GM18499 (cell line): ENCODE results near the gene M1AP.

ENCODE experiments used
- ATAC-seq: cut with Tn5 transposase; IDR thresholded peaks from one replicate; pipeline ENCODE4 v1.9.1; 2021; ENCODE audit warnings: moderate number of reproducible peaks; ENCODE audit not compliant: insufficient read depth, unreplicated experiment

M1AP gene

DNA sequence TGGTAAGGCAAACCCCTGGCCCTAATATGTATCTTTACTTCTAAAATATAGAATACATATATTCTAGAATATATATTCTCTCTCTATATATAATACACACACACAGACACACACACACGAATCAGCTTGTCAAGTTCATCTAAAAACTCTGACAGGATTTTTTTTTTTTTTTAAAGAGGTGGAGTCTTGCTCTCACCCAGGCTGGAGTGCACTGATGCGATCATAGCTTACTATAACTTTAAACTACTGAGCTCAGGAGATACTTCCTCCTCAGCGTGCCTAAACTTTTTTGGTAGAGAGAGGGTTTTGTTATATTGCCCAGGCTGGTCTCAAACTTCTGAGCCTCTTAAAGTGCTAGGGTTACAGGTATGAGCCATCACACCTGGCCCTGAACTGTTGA is 48.5 kb downstream of the M1AP start:
- no peak for ATAC-seq

- no peak for ATAC-seq
Observed at GRCh38 chr2:74597410-74597809, 50.7 kb downstream of the M1AP start.

DNA sequence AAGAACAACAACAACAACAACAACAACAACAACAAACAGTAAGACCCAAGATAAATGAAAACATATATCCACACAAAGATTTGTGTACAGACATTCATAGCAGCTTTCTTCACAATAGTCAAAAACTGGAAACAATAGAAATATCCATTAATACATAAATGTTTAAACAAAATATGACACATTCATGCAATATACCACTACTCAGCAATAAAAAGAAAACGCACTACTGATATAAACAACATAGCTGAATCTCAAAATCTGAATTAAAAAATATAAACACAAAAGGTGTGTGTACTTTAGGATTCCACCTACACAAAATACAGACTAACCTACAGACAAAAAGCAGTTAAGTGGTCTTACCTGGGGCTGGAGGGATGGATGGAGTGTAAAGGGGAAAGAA is 51.5 kb downstream of the M1AP start:
- ATAC-seq = no peak

DNA sequence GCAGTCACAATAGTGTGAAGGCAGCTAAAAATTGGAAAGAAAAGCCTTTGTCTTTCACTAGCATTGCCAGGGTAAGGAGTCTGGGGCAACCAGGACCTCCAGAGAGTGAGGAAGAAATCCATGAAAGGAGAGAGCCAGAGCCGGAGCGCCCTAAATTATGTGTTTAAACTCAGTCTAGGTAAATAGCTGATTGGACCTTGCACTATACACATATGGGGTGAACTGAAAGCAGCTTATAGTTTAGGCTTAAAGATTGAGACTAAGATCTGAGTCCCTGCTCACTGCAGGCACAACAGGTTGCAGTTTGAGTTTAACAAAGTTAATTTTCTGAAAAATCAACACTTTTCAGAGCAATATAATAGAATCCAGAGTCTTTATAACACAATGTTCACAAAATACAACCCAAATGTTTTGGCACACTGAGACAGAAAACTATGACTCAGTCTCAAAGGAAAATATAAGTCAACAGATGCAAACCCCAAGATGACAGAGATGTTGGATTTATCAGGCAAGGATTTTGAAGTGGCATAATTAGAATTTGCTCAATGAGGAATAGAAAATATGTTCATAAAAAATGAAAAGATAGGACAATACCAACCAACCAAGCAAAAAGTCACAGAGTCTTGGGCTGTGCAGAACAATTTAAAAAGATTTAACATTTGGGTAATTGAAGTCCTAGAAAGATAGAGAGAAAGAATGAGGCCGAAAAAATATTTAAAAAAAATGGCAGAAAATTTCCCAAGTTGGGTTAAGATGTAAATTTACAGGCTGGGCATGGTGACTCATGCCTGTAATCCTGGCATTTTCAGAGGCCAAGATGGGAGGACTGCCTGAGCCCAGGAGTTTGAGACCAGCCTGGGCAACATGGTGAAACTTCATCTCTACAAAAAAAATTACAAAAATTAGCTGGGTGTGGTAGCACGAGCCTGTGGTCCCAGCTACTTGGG is 54.0 kb downstream of the M1AP start:
- no peak for ATAC-seq

- ATAC-seq = no peak
Observed at GRCh38 chr2:74588664-74589063, 59.5 kb downstream of the M1AP start.

- peak; percentile 58 for ATAC-seq
Observed at GRCh38 chr2:74587664-74588277, 60.4 kb downstream of the M1AP start.

DNA sequence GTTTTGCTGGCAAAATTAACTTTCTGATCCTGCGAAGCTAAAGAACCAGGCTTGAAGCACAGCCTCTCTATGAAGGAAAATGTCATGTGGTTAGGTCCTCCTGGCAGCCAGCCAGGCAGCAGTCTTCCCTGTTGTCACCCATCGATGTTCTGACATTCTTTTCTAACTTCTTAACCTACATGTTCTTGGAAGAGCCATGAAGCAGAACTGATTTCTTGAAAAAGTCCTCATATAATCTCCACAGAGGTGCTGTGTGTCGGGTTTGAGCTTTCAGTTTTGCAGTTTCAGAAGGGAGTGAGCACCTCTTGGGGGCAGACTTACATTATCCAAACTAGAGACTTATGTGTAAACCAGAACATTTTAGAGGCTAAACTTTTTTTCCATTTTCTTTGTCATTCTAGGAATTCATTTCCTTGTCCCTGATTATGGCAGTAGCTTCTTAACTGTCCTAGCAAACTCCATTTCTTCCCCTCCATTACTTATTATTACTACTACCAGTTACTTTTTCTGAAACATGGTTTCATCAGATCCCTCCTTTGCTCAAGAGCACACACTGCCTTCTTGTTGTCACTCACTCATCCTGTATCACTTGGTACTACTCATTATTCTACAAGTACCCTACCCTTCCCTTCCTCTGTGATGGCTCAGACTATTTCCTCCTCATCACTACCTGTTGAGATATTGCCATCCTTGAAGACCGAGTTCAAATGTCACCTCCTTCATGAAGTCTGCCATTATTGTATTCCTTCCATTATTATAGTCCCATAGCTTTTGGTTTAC is 62.5 kb downstream of the M1AP start:
- ATAC-seq = no peak

- peak; percentile 61 for ATAC-seq
Observed at GRCh38 chr2:74584088-74584645, 64.0 kb downstream of the M1AP start.

- ATAC-seq = no peak
Observed at GRCh38 chr2:74583504-74583903, 64.6 kb downstream of the M1AP start.

GRCh38 chr2:74582184-74582583 is 65.9 kb downstream of the M1AP start:
- ATAC-seq = no peak

DNA sequence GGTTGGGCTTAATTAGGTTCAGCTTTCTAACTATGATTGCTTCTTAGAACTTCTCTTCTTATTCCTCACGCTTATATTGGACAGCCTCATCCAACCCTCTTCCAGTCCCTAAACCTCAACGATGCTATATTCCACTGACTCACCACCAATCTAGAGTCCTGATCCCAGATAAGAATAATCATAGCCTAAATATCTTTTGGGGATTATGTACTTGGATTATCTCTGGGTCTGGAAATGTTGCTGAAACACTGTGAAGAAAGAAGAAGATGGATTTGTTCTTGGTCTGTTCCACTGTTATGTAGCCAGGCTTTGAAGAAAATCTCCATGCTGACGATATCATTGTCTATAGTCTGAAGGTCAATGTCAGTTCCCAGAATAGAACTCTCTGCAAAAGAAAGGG is 66.7 kb downstream of the M1AP start:
- no peak for ATAC-seq

- no peak for ATAC-seq
Observed at GRCh38 chr2:74578408-74578807, 69.7 kb downstream of the M1AP start.

DNA sequence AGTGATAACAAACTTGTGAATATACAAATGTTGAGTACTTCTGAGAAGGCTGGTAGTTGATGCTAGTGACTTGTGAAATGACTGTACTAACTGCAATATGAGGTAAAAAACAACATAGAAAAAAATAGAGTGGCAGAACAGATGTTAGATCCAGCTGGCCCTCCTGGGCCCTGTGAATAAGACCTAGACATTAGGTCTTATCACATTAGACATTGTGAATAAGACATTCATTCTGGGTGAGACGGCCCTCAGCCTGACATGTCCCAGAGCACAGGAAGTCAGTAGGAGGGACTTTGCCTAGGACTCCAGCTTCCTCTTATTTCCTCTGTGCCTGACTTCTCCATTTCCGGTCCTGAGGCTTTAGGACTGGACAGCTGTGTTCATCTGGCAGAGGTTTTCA is 70.7 kb downstream of the M1AP start:
- ATAC-seq = no peak

DNA sequence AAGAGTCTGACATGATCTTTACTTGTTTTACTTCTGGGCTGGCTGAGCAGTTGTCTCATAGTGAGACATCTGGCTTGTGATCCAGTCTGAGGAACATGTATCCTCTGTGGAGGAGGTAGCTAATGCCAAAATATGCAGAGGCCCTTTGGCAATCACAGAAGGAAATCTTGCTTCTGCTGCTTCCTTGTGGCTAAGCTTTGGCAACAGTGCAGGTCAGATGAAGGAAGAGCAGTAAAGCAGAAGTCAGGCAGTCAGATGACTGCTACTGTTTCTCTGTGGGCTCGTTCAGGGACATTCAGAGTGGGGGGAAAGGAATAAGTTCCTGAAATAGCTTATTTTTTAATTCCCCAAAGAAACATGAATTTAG is 71.3 kb downstream of the M1AP start:
- no peak for ATAC-seq

DNA sequence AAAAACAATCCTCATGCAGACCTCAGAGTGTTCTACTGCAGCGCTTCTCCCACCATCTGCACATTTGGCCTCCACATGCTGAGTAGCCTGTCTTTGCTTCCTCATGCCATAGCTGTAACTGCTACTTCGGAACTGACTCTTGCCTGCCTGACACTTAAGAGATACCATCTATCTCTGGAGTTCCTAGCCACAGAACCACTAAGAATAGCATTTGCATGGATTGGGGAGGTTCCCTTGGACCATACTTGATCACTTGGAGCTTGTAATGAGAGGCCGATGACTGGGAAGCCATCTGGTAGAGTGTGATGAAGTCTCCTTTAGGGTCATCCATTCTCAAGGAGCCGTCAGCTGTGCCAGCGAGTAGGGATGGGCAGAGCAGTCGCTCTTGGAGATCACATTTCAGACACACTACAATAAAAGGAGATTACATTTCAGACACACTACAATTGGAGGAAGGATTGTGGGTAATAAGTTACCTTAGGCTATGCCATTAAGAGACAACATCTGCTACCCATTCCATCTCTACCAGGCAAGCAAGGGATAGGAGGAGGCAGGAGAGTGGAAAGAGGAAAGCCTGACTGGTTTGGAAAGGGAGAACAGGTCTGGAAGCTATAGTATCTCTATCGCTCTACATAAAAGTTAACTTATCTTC is 71.8 kb downstream of the M1AP start:
- ATAC-seq = no peak

DNA sequence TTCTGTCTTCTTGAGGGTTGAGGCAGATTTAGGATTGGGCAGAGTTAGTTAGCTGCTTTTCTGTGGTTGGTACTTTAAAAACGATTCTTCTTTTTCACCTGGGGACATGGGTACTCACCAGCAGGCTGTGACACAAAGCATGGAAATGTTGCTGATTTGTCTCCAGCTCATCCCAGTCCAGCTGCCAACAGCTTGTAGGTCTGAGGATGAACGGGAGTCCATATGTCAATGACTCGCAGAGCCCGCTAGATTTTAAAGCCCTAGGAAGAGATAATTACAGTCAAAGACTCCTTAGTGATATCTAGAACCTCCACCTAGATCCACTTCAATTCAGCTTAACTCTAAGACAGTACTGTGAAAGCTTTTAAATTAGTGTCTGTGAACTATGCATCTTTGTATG is 72.8 kb downstream of the M1AP start:
- ATAC-seq = no peak

DNA sequence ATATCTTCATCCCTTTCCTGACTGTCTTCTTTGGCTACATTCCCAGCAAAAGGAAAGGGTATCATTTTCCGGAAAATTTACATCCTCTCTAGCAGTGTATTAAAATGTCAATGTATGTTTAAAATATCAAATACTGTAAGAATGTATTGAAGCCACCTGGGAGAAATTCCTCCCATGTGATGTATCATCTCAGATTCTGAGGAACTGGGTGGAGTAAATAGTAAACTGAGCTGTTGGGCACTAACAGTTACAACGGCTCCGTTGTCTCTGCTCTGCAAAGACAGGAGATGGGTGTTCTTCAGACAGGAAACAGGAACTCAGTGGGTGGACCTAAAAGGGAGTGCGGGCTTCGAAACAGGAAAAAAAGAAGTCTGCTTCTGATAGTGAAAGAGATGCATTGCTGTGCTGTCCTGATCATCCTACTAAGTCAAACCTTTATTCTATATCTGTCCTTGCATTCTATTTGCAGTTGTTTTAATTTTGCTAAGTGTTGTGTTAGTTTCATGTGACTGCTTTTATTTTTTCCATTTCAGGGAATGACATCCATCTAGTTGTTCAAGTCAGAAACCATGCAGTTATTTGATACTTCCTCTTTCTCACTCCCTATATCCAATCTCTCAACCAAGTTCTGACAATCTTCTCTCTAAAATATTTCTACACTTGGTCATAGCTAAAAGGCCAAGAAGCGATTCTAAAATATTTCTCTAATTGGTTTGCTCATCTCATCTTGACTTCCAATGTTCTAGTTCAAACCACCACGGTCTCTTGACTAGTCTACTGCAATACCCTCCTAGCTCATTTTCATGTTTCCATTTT is 74.2 kb downstream of the M1AP start:
- ATAC-seq = no peak

GRCh38 chr2:74572178-74572925 is 75.8 kb downstream of the M1AP start:
- no peak for ATAC-seq

DNA sequence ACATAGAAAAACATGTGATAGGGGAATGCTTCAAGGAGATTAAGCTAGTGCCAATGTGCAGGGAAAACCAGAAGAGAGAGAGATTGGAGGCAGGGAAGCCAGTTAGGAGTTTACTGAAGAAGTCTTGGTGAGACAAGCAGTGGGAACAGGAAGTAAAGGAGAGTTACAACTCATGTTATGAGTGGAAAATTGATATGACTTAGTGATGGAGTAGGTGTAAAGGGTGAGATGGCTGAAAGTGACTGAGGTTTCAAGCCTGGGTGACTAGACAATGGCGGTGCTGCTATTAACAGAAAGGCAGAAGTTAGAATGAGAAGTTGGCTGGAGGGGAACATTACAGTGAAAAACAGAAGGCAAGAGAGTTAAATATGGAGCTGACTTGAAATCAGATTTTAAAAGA is 77.1 kb downstream of the M1AP start:
- ATAC-seq = peak; percentile 69
